ENCODE data around the gene COX20. TPM values are rescaled to one million over a fixed set of nuclear protein-coding genes. Genes with fewer than 3 reads are reported as not detected.
A peak's percentile ranks its signal among the peaks of the same experiment; 100 is the strongest.

The COX20 gene
- total and polyA plus RNA-seq, 11 donors = 43.5 to 122 (median 59.8) TPM

GRCh38 chr1:244863491-244864252 lies 28.2 kb downstream of the COX20 start:
- no peak for TF ChIP-seq POLR2A (IDR thresholded peaks at IDR 0.05)
- no peak for TF ChIP-seq CTCF (IDR thresholded peaks at IDR 0.05)
- Histone ChIP-seq H3K36me3 (peaks cover 0 to 35% (median 30%) of the 10 kb centered on the region in 9 donors), H3K27me3 (no peaks in the 10 kb centered on the region), H3K27ac (peak overlapping the region; percentile 94 to 100 (median 100)), H3K4me3 (peak overlapping the region; percentile 88 to 100 (median 96)), H3K4me1 (peaks cover 5 to 55% (median 48%) of the 10 kb centered on the region in 12 donors), H3K9me3 (no peaks in the 10 kb centered on the region)
- intact Hi-C loops (cut with DNase I) = loop anchor here (1.0 to 10.0 kb wide), 14 partner anchors 28 to 411 kb away; partner anchors contain the start of genes COX20 (in 7 of the 10), ADSS2 (in 2 of the 10) and DESI2 (in 1 of the 10)
- WGBS, 4 donors = 0 to 1% (median 0%) methylated on average over 49 to 92 of the region's 92 CpGs
- ATAC-seq (peak in 2 of 4 donors; percentile 5 to 8), DNase-seq (peak; percentile 46 to 78 (median 52))

GRCh38 chr1:244864253-244865027 lies 29.0 kb downstream of the COX20 start, which contains the start of gene HNRNPU:
Gene HNRNPU, minus strand, starts transcription at chr1:244864543. Its CDS starts 236 bp downstream, at chr1:244864307.
- peaks cover 5 to 47% (median 40%) of the 10 kb centered on the region in 12 donors for H3K4me1 ChIP-seq
- H3K27me3 ChIP-seq = no peaks in the 10 kb centered on the region
- H3K36me3 ChIP-seq = peaks cover 0 to 28% (median 22%) of the 10 kb centered on the region in 9 donors
- H3K27ac ChIP-seq = peak within 1 kb of the TSS; percentile 94 to 100 (median 100)
- peak; percentile 75 to 97 for TF ChIP-seq POLR2A (IDR thresholded peaks at IDR 0.05)
- TF ChIP-seq CTCF (IDR thresholded peaks at IDR 0.05) = peak in 7 of 12 donors; percentile 5 to 38 (median 32)
- H3K9me3 ChIP-seq = no peaks in the 10 kb centered on the region
- peak within 1 kb of the TSS; percentile 88 to 100 (median 96) for H3K4me3 ChIP-seq
- DNase-seq = peak; percentile 97 to 99 (median 98)
- peak; percentile 89 to 96 (median 93) for ATAC-seq
- 0 to 1% (median 1%) methylated on average over 54 to 71 of the region's 71 CpGs for WGBS, 4 donors
- intact Hi-C loops (cut with DNase I) = loop anchor here (1.0 to 10.0 kb wide), 14 partner anchors 29 to 412 kb away; partner anchors contain the start of genes COX20 (in 7 of the 10), ADSS2 (in 2 of the 10) and DESI2 (in 1 of the 10)

GRCh38 chr1:244865028-244865371 lies 29.5 kb downstream of the COX20 start:
- Histone ChIP-seq H3K27ac (peak overlapping the region; percentile 94 to 100 (median 100)), H3K27me3 (no peaks in the 10 kb centered on the region), H3K4me3 (peak overlapping the region; percentile 88 to 100 (median 96)), H3K9me3 (no peaks in the 10 kb centered on the region), H3K36me3 (peaks cover 0 to 22% (median 17%) of the 10 kb centered on the region in 9 donors), H3K4me1 (peaks cover 5 to 42% (median 34%) of the 10 kb centered on the region in 12 donors)
- ATAC-seq (no peak), DNase-seq (peak in 4 of 5 donors; percentile 27 to 49 (median 38))
- intact Hi-C loops (cut with DNase I) = loop anchor here (2.0 to 10.0 kb wide), 7 partner anchors 30 to 410 kb away; partner anchors contain the start of genes COX20 (in 5 of the 10), ADSS2 (in 1 of the 10) and DESI2 (in 1 of the 10)
- TF ChIP-seq POLR2A (IDR thresholded peaks at IDR 0.05) (no peak), CTCF (IDR thresholded peaks at IDR 0.05) (no peak)
- 12 to 17% (median 15%) methylated on average over 9 of the region's 9 CpGs for WGBS, 4 donors
